T-helper 2 cell (primary cell): Measurements from ENCODE around the gene DGCR6L.
"Not testable (repeated sequence)": the region's sequence is repeated elsewhere in the genome, so short reads cannot be mapped to it uniquely, and the experiment has no call there.

Experiments used
- DNase-seq, 5 experiments: peaks; one replicate each; pipeline versions ENCODE4 v3.0.0 to v3.0.0-alpha.2; 2012 to 2022

DGCR6L gene

GRCh38 chr22:20274374-20274773 lies 45.5 kb downstream of the DGCR6L start:
- DNase-seq, result not testable (repeated sequence)

DNA sequence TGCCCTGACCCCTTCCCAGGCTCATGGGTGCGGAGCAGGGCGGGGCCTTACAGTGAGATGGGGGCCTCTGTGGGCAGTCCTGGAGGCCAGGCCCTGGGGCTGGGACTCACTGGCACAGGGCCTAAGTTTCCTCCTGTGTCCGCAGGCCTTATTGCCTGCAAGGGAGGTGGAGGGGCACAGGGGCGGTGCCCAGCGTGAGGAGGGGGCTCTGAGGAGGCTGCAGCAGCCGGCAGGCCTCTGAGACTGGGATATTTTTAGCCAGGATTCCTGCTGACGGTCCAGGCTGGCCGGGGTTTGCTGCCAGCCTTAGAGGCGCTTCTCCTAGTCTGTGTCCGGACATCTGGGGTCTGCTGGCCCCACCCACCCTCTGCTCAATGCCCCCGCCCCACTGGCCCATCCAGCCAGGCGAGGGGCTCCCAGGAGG lies 46.1 kb downstream of the DGCR6L start:
- no peak for DNase-seq

- no peak for DNase-seq
Observed at GRCh38 chr22:20272700-20273099, 47.2 kb downstream of the DGCR6L start.

DNA sequence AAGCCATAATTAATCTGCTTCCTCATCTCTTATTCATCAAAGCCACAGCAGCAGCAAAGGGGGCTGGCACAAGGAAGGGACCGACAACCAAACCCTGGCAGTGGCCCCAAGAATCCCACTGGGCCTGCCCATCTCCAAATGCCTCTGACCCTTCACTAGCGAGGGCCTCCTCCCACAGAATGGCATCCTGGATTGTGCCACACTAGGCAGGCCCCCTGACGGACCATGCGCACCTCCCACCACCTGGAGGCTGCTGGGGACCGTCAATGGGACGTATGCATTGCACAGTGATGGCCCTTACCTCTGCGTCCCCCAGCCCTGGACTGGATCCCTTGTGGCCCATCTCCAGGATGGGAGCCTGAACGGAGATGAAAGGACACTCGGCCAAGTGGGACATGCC lies 47.7 kb downstream of the DGCR6L start:
- no peak for DNase-seq

- no peak for DNase-seq
Observed at GRCh38 chr22:20271114-20271994, 48.5 kb downstream of the DGCR6L start.

GRCh38 chr22:20270190-20271113 lies 49.4 kb downstream of the DGCR6L start:
- DNase-seq, result not testable (repeated sequence)

DNA sequence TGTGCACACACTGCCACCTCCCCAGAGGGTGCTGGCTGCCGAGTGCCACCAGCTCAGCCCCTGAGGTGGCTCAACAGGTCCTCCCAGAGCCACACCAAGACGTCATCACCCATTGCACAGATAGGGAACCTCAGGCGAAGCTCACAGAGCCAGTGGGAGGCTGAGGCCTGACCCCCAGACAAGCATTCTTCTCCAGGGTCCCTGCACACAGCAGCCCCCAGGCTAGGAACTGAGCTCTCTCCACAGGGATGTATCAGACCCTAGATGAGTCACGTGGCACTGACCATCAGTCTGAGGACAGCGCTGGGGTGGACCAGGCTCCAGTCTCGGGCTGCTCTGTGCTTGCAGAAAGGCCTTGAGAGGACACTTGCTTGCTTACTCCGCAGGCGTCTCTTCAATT lies 50.2 kb downstream of the DGCR6L start:
- DNase-seq, result not testable (repeated sequence)

- DNase-seq, result not testable (repeated sequence)
Observed at GRCh38 chr22:20269201-20269600, 50.7 kb downstream of the DGCR6L start.

GRCh38 chr22:20268279-20269012 lies 51.4 kb downstream of the DGCR6L start, which contains the start of gene RTN4R:
TSS of gene RTN4R (minus strand) at chr22:20268318. CDS start at chr22:20268092, 226 bp downstream.
- peak in 4 of 5 experiments; percentile 26 to 46 (median 34) for DNase-seq

- no peak for DNase-seq
Observed at GRCh38 chr22:20267441-20268278, 52.2 kb downstream of the DGCR6L start.

GRCh38 chr22:20266667-20267440 lies 53.0 kb downstream of the DGCR6L start:
- DNase-seq, result not testable (repeated sequence)

- not testable (repeated sequence) for DNase-seq
Observed at GRCh38 chr22:20265772-20266666, 53.8 kb downstream of the DGCR6L start.

- DNase-seq, result no peak
Observed at GRCh38 chr22:20264614-20265452, 55.0 kb downstream of the DGCR6L start.
